COR-L47 (cell line): Measurements from ENCODE around the gene PYY.
A peak's percentile ranks its signal among the peaks of the same experiment; 100 is the strongest.
"Not testable (repeated sequence)": the region's sequence is repeated elsewhere in the genome, so short reads cannot be mapped to it uniquely, and the experiment has no call there.

Experiments
- DNase-seq: peaks from one replicate; lab custom pipeline; 2025; lab: John Stamatoyannopoulos, UW

Gene PYY

GRCh38 chr17:43945074-43945829 is 8.5 kb downstream of the PYY start:
- no peak for DNase-seq

GRCh38 chr17:43942051-43942685 is 11.6 kb downstream of the PYY start, which contains the start of gene PPY:
PPY (minus strand) TSS chr17:43942476; CDS start chr17:43941654, 822 bp downstream.
- DNase-seq = no peak

- peak; percentile 43 for DNase-seq
Observed at GRCh38 chr17:43940630-43941029, 13.1 kb downstream of the PYY start.

- no peak for DNase-seq
Observed at GRCh38 chr17:43939886-43940285, 13.9 kb downstream of the PYY start.

- DNase-seq = not testable (repeated sequence)
Observed at GRCh38 chr17:43939452-43939851, 14.3 kb downstream of the PYY start.

GRCh38 chr17:43938838-43939182 is 14.9 kb downstream of the PYY start:
- DNase-seq = no peak

GRCh38 chr17:43936434-43936833 is 17.3 kb downstream of the PYY start:
- DNase-seq = no peak

GRCh38 chr17:43935926-43936261 is 17.8 kb downstream of the PYY start:
- no peak for DNase-seq

- no peak for DNase-seq
Observed at GRCh38 chr17:43935204-43935925, 18.4 kb downstream of the PYY start.

GRCh38 chr17:43932923-43933322 is 20.8 kb downstream of the PYY start:
- no peak for DNase-seq

- no peak for DNase-seq
Observed at GRCh38 chr17:43932357-43932756, 21.4 kb downstream of the PYY start.

- DNase-seq = no peak
Observed at GRCh38 chr17:43931062-43931571, 22.6 kb downstream of the PYY start.

- no peak for DNase-seq
Observed at GRCh38 chr17:43928609-43929008, 25.1 kb downstream of the PYY start.

GRCh38 chr17:43927929-43928328 is 25.8 kb downstream of the PYY start:
- not testable (repeated sequence) for DNase-seq

- DNase-seq = no peak
Observed at GRCh38 chr17:43927060-43927864, 26.5 kb downstream of the PYY start.

GRCh38 chr17:43924558-43924957 is 29.2 kb downstream of the PYY start:
- no peak for DNase-seq

GRCh38 chr17:43920500-43921095 is 33.1 kb downstream of the PYY start:
- no peak for DNase-seq

GRCh38 chr17:43918026-43918389 is 35.7 kb downstream of the PYY start:
- DNase-seq = no peak

- no peak for DNase-seq
Observed at GRCh38 chr17:43917348-43918025, 36.3 kb downstream of the PYY start.

- DNase-seq = no peak
Observed at GRCh38 chr17:43917016-43917347, 36.8 kb downstream of the PYY start.

- no peak for DNase-seq
Observed at GRCh38 chr17:43916385-43916784, 37.4 kb downstream of the PYY start.
